ENCODE measurements around the gene FHOD1. TPM values are rescaled to one million over a fixed set of nuclear protein-coding genes. Genes with fewer than 3 reads are reported as not detected.

FHOD1 gene
- total and polyA plus RNA-seq, 2 of the 13 experiments (the other 11 are each of a cell fraction or from before 2014, with no cell fraction given): 20.0 to 20.8 TPM

DNA sequence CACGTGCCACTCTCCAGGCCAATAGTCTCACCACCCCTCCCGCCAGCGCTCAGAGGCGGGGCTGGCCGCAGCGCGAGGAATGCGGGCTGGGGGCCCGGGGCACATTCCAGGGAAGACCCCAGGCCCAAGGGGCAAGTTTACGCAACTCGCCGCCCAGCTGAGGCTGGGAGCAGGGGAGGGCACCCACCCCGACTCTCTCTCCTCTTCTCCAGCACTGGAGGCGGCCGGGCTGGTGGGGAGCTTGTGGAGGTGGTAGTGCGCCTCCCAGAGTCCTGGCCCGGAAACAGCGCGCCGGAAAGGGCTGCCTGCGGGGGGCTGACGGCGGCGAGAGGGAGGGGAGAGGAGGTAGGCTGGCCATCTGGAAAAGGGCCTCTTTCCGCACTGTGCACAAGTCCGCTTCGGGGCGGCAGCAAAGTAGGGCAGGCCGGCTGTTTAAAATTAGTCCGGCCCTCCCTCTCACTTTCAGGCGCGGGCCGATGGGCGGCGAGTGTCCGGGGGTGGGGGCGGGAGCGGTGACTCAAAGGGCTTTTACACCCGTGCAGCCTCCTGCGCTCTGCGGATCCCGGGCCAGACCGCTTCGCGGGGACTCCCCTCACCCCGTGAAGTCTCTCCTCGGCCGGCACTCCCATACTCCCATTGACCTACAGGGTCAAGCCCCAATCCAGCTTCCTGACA, 1.1 kb downstream of the FHOD1 start (continued):
- TF ChIP-seq, protein P1, sequence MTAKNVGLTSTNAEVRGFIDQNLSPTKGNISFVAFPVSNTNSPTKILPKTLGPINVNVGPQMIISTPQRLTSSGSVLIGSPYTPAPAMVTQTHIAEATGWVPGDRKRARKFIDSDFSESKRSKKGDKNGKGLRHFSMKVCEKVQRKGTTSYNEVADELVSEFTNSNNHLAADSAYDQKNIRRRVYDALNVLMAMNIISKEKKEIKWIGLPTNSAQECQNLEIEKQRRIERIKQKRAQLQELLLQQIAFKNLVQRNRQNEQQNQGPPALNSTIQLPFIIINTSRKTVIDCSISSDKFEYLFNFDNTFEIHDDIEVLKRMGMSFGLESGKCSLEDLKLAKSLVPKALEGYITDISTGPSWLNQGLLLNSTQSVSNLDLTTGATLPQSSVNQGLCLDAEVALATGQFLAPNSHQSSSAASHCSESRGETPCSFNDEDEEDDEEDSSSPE (CRISPR knock-in tag; IDR thresholded peaks at IDR 0.05): peak; percentile 93
- TF ChIP-seq ZKSCAN1 (IDR thresholded peaks at IDR 0.05; ENCODE audit: low read length) (no peak), SP4 (CRISPR knock-in tag; IDR thresholded peaks at IDR 0.05) (peak; percentile 94), ZNF160 (CRISPR knock-in tag; IDR thresholded peaks at IDR 0.05) (peak; percentile 84; the same call in 1 of the 2 replicates), NFRKB (IDR thresholded peaks at IDR 0.05) (no peak), NRL (CRISPR knock-in tag; IDR thresholded peaks at IDR 0.05; ENCODE audit: borderline replicate concordance) (peak; percentile 96), MAZ (IDR thresholded peaks at IDR 0.05; ENCODE audit: borderline replicate concordance, low read depth, low read length) (peak; percentile 84; the same call in 1 of the 2 replicates), MAZ (CRISPR knock-in tag; IDR thresholded peaks at IDR 0.05; ENCODE audit: low read depth) (peak; percentile 100), ZNF33A (CRISPR knock-in tag; IDR thresholded peaks at IDR 0.05; ENCODE audit: borderline replicate concordance) (no peak), MTA1 (CRISPR knock-in tag; IDR thresholded peaks at IDR 0.05; ENCODE audit: borderline replicate concordance) (peak; percentile 99), KMT2A (CRISPR knock-in tag; IDR thresholded peaks at IDR 0.05) (no peak; the same call in 1 of the 2 replicates), ARNTL (CRISPR knock-in tag; IDR thresholded peaks at IDR 0.05) (peak; percentile 95), NFKBIZ (CRISPR knock-in tag; IDR thresholded peaks at IDR 0.05) (peak; percentile 86), SAP130 (CRISPR knock-in tag; IDR thresholded peaks at IDR 0.05; ENCODE audit: low read depth) (peak; percentile 92), NCOR1 (IDR thresholded peaks at IDR 0.05; ENCODE audit: borderline replicate concordance, low read length) (no peak; the same call in 1 of the 2 replicates), ZNF891 (CRISPR knock-in tag; IDR thresholded peaks at IDR 0.05) (peak; percentile 84), HNRNPL (IDR thresholded peaks at IDR 0.05; ENCODE audit: low read depth, low read length) (0 out of 2 replicates have a peak, but pooled peaks have one; percentile 10), MZF1 (CRISPR knock-in tag; IDR thresholded peaks at IDR 0.05; ENCODE audit: borderline replicate concordance) (peak; percentile 92; the same call in 1 of the 2 replicates), SETDB1 (CRISPR knock-in tag; IDR thresholded peaks at IDR 0.05; ENCODE audit: borderline replicate concordance) (no peak)
- TF ChIP-seq, protein P2, sequence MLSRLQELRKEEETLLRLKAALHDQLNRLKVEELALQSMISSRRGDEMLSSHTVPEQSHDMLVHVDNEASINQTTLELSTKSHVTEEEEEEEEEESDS (CRISPR knock-in tag; IDR thresholded peaks at IDR 0.05; ENCODE audit: borderline replicate concordance): peak; percentile 85; the same call in 1 of the 2 replicates
- TF ChIP-seq, protein P3, sequence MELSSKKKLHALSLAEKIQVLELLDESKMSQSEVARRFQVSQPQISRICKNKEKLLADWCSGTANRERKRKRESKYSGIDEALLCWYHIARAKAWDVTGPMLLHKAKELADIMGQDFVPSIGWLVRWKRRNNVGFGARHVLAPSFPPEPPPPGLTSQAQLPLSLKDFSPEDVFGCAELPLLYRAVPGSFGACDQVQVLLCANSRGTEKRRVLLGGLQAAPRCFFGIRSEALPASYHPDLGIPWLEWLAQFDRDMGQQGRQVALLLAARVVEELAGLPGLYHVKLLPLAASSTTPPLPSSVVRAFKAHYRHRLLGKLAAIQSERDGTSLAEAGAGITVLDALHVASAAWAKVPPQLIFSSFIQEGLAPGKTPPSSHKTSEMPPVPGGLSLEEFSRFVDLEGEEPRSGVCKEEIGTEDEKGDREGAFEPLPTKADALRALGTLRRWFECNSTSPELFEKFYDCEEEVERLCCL (CRISPR knock-in tag; IDR thresholded peaks at IDR 0.05; ENCODE audit: borderline replicate concordance): peak; percentile 88; the same call in 1 of the 2 replicates
- TF ChIP-seq, protein P4, sequence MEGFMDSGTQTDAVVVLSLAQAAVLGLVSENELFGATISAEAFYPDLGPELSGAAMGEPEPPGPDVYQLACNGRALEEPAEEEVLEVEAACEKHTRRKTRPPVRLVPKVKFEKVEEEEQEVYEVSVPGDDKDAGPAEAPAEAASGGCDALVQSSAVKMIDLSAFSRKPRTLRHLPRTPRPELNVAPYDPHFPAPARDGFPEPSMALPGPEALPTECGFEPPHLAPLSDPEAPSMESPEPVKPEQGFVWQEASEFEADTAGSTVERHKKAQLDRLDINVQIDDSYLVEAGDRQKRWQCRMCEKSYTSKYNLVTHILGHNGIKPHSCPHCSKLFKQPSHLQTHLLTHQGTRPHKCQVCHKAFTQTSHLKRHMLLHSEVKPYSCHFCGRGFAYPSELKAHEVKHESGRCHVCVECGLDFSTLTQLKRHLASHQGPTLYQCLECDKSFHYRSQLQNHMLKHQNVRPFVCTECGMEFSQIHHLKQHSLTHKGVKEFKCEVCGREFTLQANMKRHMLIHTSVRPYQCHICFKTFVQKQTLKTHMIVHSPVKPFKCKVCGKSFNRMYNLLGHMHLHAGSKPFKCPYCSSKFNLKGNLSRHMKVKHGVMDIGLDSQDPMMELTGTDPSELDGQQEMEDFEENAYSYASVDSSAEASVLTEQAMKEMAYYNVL (CRISPR knock-in tag; IDR thresholded peaks at IDR 0.05; ENCODE audit: borderline replicate concordance): peak; percentile 86
- TF ChIP-seq, protein P5, sequence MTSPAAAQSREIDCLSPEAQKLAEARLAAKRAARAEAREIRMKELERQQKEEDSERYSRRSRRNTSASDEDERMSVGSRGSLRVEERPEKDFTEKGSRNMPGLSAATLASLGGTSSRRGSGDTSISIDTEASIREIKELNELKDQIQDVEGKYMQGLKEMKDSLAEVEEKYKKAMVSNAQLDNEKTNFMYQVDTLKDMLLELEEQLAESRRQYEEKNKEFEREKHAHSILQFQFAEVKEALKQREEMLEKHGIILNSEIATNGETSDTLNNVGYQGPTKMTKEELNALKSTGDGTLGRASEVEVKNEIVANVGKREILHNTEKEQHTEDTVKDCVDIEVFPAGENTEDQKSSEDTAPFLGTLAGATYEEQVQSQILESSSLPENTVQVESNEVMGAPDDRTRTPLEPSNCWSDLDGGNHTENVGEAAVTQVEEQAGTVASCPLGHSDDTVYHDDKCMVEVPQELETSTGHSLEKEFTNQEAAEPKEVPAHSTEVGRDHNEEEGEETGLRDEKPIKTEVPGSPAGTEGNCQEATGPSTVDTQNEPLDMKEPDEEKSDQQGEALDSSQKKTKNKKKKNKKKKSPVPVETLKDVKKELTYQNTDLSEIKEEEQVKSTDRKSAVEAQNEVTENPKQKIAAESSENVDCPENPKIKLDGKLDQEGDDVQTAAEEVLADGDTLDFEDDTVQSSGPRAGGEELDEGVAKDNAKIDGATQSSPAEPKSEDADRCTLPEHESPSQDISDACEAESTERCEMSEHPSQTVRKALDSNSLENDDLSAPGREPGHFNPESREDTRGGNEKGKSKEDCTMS (CRISPR knock-in tag; conservative IDR thresholded peaks at IDR 0.05): no peak
